HUES6 (cell line): ENCODE data around the gene PEX1.
"Not testable (repeated sequence)": the region's sequence is repeated elsewhere in the genome, so short reads cannot be mapped to it uniquely, and the experiment has no call there.

Experiments used
- H3K27ac ChIP-seq: 2 replicates; pipeline ENCODE4 v1.7.0; 2013; ENCODE audit warnings: low read depth, mild to moderate bottlenecking, low read length, inconsistent platforms
- H3K27me3 ChIP-seq: 2 replicates; pipeline ENCODE4 v1.6.1; 2013; ENCODE audit warnings: low read length; ENCODE audit not compliant: control insufficient read depth, insufficient read depth
- H3K36me3 ChIP-seq: 2 replicates; pipeline ENCODE4 v1.6.1; 2013; ENCODE audit warnings: low read length; ENCODE audit not compliant: control insufficient read depth, insufficient read depth
- H3K4me1 ChIP-seq: 2 replicates; pipeline ENCODE4 v1.6.1; 2013; ENCODE audit warnings: low read length; ENCODE audit not compliant: control insufficient read depth, insufficient read depth
- H3K4me3 ChIP-seq: 2 replicates; pipeline ENCODE4 v1.5.1; 2013; ENCODE audit warnings: low read depth, low read length
- H3K9ac ChIP-seq: one replicate; pipeline ENCODE4 v1.6.1; 2013; ENCODE audit warnings: mild to moderate bottlenecking, low read length
- H3K9me3 ChIP-seq: 2 replicates; pipeline ENCODE4 v1.6.1; 2013; ENCODE audit warnings: low read depth, low read length; ENCODE audit not compliant: control insufficient read depth, insufficient read depth

PEX1 gene

GRCh38 chr7:92460109-92460508 is 68.2 kb downstream of the PEX1 start:
- no peak overlapping the region for H3K9ac ChIP-seq
- no peaks in the 10 kb centered on the region for H3K27me3 ChIP-seq
- no peaks in the 10 kb centered on the region for H3K4me1 ChIP-seq
- peaks cover 24% of the 10 kb centered on the region for H3K36me3 ChIP-seq
- no peaks in the 10 kb centered on the region for H3K9me3 ChIP-seq
- no peak overlapping the region for H3K4me3 ChIP-seq
- H3K27ac ChIP-seq: no peak overlapping the region

- no peaks in the 10 kb centered on the region for H3K27me3 ChIP-seq
- no peaks in the 10 kb centered on the region for H3K4me1 ChIP-seq
- peaks cover 63% of the 10 kb centered on the region for H3K36me3 ChIP-seq
- H3K4me3 ChIP-seq: no peak overlapping the region
- no peak overlapping the region for H3K27ac ChIP-seq
- no peaks in the 10 kb centered on the region for H3K9me3 ChIP-seq
- no peak overlapping the region for H3K9ac ChIP-seq
Measured at GRCh38 chr7:92456236-92456635, 72.1 kb downstream of the PEX1 start.

GRCh38 chr7:92451645-92452044 is 76.7 kb downstream of the PEX1 start:
- H3K4me3 ChIP-seq: no peak overlapping the region
- H3K9me3 ChIP-seq: no peaks in the 10 kb centered on the region
- H3K9ac ChIP-seq: no peak overlapping the region
- peaks cover 70% of the 10 kb centered on the region for H3K36me3 ChIP-seq
- peaks cover 2% of the 10 kb centered on the region; the same call in 1 of the 2 replicates for H3K4me1 ChIP-seq
- H3K27ac ChIP-seq: no peak overlapping the region
- no peaks in the 10 kb centered on the region for H3K27me3 ChIP-seq

- Histone ChIP-seq H3K36me3 (peaks cover 36% of the 10 kb centered on the region), H3K27ac (no peak overlapping the region), H3K4me3 (peak overlapping the region; percentile 83), H3K9me3 (no peaks in the 10 kb centered on the region; the same call in 1 of the 2 replicates), H3K27me3 (no peaks in the 10 kb centered on the region), H3K9ac (peak overlapping the region; percentile 95), H3K4me1 (peaks cover 2% of the 10 kb centered on the region; the same call in 1 of the 2 replicates)
Measured at GRCh38 chr7:92448205-92448747, 80.0 kb downstream of the PEX1 start.

- no peaks in the 10 kb centered on the region; the same call in 1 of the 2 replicates for H3K9me3 ChIP-seq
- peak within 1 kb of the TSS; percentile 96 for H3K27ac ChIP-seq
- peaks cover 2% of the 10 kb centered on the region; the same call in 1 of the 2 replicates for H3K4me1 ChIP-seq
- H3K36me3 ChIP-seq: peaks cover 29% of the 10 kb centered on the region
- H3K9ac ChIP-seq: peak within 1 kb of the TSS; percentile 95
- H3K4me3 ChIP-seq: peak within 1 kb of the TSS; percentile 83
- H3K27me3 ChIP-seq: no peaks in the 10 kb centered on the region
Measured at GRCh38 chr7:92447345-92448204, 80.7 kb downstream of the PEX1 start, which contains the start of gene GATAD1. GATAD1 (plus strand) TSS chr7:92447482; CDS start chr7:92447730, 248 bp downstream.

- no peak overlapping the region for H3K27ac ChIP-seq
Measured at GRCh38 chr7:92446869-92447344, 81.4 kb downstream of the PEX1 start.

GRCh38 chr7:92442720-92443119 is 85.6 kb downstream of the PEX1 start:
- not testable (repeated sequence) for H3K36me3 ChIP-seq, H3K9me3 ChIP-seq, H3K27ac ChIP-seq, H3K9ac ChIP-seq, H3K4me1 ChIP-seq, H3K4me3 ChIP-seq, H3K27me3 ChIP-seq

More at GRCh38 chr7:92446869-92447344, 81.4 kb downstream of the PEX1 start:
- Histone ChIP-seq H3K27me3 (no peaks in the 10 kb centered on the region), H3K36me3 (peaks cover 23% of the 10 kb centered on the region), H3K4me3 (peak overlapping the region; percentile 83), H3K4me1 (peaks cover 2% of the 10 kb centered on the region; the same call in 1 of the 2 replicates), H3K9me3 (peaks cover 6% of the 10 kb centered on the region; the same call in 1 of the 2 replicates), H3K9ac (peak overlapping the region; percentile 34)

- H3K4me1 ChIP-seq: peaks cover 19% of the 10 kb centered on the region
- H3K9ac ChIP-seq: no peak overlapping the region
- no peaks in the 10 kb centered on the region for H3K27me3 ChIP-seq
- H3K36me3 ChIP-seq: no peaks in the 10 kb centered on the region
- H3K27ac ChIP-seq: no peak overlapping the region
- H3K4me3 ChIP-seq: no peak overlapping the region
- peaks cover 6% of the 10 kb centered on the region; the same call in 1 of the 2 replicates for H3K9me3 ChIP-seq
Measured at GRCh38 chr7:92437956-92438491, 90.3 kb downstream of the PEX1 start.
